Stimulated activated CD8-positive, alpha-beta memory T cell treated with anti-CD3 and anti-CD28 coated beads, Interleukin-7, amount 100 ng/mL, for 4 hours (primary cell): ENCODE data around the gene BRSK1.

Source experiments
- DNase-seq, 2 donors: peaks; one replicate each; pipeline ENCODE4 v3.0.0-alpha.2; 2020; ENCODE audit warnings: low read depth in 2 of 2

BRSK1 gene

DNA sequence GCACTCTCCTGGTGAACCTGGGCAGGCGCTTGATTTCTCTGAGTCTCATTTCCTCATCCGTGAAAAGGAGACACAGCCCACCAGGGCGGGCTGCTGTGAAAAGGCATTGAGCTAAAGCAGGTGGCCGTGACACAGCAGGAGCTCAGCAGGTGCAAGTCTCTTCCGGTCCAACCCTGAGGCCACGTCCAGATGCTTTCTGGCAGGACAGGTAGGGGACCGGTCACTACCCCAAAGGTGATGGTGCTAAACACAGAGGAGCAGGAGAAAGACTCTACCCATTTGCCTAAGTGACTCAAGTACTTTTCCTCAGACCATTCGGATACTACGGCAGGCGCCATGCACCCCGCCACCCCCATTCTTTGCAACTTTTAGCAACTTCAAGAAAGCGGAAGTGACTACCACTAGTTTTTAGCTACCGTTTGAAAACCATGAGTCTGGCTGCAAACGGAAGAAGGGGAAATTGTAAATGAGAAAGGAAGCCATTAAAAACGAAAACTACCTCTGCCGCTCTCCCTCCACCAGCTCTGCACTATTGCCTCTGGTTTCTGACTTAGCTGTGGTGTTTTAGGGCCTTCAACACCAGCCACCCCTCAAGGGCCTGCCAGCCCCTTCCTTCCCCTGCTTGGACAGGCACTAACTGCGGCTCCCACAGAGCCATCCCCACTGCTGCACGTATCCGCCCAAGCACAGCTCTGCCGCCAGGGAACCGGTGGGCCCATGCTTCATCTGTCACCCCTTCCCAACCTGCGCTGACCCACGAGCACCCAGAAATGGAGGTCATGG, 29.8 kb upstream of the BRSK1 start:
- DNase-seq: peak; percentile 42 to 58

DNA sequence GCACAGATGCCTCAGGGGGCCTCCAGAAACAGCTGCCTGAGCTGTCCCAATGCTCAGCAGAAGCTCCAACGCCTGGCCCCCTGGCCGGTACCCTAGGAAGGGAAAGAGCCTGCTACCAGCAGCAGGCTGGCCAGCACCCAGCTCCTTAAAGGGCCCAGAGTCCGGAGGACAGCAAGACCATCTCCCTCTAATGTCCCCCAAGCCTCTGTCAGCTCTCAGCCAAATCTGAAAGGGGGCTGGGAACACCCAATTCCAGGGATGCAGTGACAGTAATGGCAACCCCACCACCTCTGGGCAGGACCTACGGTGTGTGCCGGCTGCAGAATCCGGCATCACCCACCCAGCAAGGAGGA, 29.2 kb upstream of the BRSK1 start:
- DNase-seq: no peak

DNA sequence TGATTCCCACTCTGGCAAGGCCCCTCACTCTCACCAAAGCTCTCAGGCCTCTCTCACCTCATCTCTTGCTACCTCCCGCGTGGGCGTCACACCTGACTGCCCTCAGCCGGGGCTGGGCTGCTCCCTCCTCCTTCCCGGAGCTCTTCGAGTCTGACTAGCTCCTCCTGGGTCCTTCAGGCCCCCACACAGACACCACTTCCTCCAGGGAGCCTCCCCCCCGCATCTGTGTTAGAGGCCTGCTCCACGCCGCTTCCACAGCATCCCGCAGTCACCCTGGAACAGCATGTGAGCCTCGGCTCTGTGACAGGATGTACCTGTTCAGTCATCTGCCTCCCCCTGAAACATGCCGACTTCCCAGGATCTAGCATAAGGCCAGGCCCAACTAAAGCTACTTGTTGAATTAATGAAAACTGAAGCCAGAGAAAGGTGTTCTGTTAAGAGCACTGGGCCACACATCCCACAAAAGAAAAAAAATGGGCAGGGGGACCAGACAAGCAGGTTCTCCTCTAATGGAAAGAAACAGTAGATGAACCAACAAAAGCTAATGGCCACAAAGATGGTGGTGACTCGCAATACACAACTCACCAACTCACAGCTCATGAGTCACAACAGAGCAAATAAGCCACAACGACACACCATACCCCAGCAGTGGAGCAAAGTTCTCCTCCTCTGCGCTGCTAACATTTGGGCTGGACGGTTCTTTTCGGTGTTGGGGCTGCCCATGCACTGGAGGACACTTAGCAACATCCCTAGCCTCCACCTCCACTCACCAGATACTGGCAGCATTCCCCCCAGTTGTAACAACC, 28.0 kb upstream of the BRSK1 start:
- DNase-seq: peak; percentile 33 to 50

DNA sequence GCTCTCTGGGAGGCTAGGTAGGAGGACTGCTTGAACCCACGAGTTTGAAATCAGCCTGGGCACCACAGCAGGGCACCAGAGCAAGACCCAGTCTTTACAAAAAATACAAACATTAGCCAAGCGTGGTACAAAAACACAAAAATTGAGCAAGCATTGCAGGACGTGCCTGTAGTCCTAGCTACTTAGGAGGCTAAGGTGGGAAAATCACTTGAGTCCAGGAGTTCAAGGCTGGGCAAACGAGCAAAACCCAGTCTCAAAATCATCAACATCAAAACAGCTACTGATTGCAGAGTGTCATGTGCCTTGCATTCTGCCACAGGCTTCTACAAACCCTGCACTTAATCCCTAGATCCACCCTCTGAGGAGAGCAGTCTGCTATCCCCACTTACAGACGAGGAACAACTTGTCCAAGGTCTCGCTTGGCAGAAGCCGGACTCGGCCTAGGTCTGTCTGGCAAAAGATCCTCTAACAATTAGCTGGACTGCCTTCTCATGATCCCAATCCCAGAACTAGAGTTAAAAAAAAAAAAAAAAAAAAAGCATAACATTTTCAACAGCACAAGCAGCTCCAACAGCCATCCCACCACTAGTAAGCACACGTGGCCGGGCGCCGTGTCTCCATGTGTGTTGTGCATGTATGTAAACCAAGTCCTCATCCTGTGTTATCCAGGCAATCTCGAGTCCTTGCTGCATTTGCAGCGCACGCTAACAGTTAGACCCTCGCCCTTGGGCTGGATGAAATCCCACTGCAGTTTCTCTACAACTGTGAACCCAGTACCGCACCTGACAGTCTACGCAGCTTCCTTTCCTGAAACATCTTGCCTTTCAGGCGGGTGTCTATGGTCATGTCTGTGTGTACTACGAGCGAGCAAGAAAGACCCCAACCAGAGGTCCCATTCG, 27.0 kb upstream of the BRSK1 start:
- DNase-seq: no peak

DNA sequence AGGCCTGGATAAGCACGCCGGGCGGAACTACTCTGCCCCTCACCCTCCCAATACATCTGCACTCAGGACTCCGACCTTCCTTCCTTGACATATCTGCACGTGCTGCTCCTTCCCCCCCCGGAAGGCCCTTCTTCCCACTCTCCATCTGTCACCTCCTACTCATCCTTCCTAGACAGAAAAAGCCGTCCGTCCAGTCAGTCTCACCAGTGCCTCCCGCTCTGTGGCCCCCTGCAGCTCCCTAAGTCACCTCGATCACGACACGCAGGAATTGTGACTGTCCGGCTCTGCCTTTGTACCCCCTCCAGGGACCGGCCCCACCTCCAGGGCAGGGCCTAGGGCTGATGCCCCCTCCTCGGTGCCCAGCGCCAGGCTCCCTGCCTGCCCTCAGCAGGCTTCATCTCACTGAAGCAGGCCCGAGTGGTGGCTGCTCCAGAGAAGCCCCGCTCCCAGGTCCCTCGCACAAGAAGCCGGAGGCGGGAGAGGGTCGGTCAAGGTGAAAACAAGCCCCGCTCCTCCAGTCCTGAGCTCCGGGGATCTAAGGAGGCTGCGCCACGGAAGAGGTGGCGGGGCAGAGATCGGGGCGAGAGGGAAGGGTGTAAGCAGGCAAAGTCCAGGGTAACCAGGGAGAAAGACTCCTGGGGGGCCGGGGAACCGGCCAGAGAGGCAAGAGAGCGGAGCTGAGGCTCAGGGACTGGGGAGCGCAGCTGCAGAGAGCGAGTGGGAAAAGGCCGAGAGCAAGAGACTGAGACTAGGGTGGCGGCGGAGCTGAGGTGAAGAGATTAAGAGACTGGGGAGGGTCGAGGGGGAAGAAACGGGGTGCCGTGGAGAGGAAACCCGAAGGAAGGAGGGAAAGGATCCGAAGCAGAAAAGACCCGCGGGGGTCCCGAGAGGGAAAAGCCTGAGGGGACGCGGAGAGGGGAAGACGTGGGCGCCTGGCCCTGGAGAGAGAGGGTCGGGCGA, 26.1 kb upstream of the BRSK1 start:
- DNase-seq: no peak

DNA sequence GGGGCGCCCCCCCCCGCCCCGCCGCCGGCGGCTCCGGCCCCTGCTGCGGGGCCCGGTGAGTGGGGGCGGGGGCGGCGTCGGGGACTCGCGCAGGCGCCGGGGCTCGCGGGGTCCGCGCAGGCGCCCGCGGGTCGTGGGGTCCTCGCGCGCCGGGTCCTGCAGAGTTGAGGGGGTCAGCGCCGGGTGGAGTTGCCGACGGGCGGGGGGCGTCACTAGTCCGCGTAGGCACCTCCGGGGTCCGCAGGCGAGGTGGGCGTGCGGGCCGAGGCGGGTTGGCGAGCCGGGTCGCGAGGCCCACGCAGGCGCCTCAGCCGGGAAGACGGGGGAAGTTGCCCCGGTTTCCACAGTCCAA, 25.3 kb upstream of the BRSK1 start:
- peak in 1 of 2 donors; percentile 53 for DNase-seq

DNA sequence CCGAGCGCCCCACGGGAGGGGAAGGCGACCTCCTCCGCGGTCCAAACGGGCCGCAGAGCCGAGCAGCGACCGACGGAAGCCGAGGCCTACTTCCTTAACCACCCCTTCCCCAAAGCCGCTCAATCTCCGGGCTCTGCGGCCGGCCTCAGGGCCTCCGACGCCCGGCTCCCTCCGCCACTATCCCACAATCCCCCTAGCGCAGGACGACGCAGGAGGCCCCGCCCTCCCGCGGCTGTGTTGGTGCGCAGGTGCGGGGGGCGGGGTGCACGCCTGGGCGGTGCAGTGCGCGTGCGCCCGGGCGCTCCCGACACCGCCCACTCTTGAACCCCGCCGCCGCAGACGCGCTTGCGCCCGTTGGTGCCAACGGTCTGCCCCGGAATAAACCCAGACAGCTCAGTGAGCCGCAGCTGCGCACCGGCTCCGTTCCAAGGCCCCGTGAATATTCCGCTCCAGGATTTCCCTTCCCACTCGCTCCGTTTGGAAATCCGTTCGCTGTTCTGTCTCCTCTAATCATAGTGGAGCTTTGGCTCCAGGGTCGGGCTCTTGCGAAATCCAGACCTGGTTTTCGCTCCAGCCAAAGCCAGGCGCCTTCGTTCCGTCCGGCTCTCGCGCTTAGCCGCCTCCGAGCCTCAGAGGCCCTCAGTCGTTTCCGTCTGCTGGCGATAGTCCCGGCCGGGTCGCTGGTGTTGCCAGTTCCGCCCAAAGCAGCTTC, 24.8 kb upstream of the BRSK1 start, which contains the start of gene PPP6R1:
PPP6R1 (minus strand) TSS at position 190 of the 712 bp plus-strand sequence. CDS start 11,914 bp downstream, outside the sequence.
- DNase-seq: peak; percentile 83 to 93

DNA sequence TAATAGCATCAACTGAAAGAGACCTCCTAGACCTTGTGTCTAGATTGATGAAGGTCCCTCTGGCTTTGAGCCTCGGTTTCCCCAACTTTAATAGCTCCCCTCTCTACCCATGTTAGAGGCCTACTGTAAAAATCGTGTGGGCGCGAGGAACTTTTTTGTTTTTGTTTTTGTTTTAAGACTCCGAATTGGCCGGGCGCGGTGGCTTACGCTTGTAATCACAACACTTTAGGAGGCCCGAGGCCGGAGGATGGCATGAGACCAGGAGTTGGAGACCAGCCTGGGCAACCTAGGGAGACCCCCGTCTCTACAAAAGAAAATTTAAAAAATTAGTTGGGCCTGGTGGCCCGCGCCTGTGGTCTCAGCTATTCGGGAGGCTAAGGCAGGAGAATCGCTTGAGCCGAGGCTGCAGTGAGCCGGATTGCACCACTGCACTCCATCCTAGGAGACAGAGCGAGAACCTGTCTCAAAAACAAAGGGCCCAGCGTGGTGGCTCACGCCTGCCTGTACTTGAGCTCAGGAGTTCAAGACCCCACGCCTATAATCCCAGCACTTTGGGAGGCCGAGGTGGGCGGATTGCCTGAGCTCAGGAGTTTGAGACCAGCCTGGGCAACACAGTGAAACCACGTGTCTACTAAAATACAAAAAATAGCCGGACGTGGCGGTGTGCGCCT, 24.1 kb upstream of the BRSK1 start:
- no peak for DNase-seq

DNA sequence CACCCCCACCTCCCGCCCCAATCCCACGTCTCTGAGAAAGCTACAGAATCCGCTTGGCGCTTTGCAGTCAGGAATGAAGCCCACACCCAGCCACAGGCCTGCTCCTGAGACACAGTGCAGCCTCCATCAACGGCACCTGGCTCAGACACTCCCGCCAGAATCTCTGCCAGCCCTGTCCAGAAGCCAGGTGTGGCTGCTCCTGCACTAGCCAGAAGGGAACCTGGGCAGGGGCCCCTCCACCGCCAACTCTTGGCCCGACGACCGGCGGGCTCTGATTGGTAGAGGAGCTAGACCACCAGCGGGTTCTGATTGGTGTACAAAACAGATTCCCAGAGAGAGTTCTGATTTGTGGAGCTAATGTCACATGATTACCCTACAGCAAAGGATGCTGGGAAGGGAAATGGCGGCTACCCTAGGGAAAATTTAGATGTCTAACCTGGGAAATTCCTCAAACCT, 22.1 kb upstream of the BRSK1 start:
- DNase-seq: no peak

DNA sequence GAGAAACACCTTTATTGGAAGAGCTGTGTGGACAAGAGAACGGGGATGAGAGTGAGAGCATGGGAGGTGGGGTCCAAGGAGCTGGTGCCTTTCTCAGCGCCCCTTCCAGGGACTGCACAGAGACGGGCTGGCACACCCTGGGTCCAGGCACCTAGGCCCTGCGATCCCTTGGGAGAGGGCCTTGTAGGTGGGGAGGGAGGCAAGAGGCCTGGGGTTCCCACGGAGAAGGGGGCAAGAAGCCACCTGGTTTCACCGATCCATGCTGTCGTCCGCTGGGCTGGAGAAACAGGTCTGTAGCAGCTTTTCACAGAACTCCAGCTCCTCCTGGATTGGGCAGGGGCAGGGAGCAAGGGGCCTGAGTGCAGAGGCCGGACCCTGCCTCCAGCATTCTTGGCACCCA, 21.4 kb upstream of the BRSK1 start:
- DNase-seq: no peak

DNA sequence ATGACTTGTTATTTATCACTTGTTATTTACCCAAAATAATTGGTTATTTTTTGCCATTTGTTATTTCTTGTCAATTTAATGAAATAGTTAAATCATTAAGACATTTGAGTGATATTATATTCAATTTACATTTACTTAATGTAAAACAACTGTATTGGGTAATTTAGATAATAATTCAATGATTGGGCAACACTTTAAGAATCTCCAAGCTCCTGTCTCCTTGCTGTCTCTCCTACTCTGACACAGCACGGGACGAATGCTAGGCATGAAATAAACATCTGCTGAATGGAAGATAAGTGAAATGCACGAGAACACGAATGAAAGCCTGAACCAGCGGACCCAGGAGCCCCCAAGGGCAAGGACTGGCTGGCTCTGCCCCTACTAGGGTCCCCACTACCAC, 19.3 kb upstream of the BRSK1 start:
- no peak for DNase-seq

DNA sequence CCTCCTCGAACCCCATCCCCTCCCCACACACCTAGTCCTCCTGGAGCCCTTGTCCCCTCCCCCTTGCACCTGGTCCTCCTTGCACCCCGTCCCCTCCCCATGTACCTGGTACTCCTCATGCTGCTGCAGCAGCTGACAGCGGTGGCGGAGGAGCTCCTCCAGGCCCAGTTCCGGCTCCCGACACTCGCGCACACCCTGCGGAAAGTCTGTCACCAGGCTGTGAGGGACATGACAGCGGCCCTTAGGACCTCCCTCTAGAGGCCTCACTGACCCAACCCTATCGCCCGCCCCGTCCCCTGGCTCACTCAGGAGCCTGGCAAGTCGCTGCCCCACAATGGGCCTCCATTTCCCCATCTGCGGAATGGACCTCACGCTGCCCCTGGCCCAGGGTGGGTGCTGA, 18.6 kb upstream of the BRSK1 start:
- no peak for DNase-seq

DNA sequence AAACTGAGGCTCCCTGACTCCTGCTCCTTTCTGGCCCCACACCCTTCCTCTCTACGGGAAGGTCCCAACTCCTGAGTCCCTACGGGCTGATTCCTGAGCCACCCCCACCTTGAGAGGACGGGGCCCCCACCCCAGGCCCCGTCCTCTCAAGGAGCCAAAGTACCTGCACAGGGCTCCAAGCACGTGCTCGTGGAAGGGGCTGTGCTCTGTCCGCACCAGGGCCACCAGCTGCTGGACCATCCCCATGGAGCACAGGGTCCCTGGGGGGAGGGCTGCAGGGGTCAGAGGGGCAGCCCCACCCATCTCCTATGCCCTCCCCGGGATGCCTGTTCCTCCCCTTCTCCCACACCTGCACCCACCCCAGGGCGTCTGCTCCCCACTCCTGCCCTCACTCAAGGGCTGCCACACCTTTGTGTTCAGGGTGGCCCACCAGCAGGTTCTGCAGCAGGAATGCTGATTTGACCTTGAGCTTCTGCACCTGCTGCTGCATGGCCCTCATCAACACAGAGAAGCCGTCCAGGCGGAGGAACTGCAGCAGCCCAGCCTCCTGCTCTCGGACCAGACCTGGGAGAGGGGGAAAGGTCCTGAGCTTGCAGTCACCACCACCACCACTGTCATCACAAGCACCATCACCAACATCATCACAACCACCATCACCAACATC, 17.9 kb upstream of the BRSK1 start:
- no peak for DNase-seq

DNA sequence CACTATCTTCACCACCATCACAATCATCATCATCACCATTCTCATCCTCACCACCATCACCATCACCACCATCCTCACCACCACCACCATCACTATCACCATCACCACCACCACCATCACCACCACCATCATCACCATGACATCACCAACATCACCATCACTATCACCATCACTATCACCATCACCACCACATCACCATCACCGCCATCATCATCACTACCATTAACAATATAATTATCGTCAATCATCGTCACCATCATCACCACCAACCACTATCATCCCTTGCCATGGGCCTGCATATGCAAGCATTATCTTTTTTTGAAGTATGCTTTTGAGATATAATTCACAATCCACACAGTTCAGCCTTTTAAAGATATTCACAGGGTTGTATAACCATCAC, 17.4 kb upstream of the BRSK1 start:
- no peak for DNase-seq

DNA sequence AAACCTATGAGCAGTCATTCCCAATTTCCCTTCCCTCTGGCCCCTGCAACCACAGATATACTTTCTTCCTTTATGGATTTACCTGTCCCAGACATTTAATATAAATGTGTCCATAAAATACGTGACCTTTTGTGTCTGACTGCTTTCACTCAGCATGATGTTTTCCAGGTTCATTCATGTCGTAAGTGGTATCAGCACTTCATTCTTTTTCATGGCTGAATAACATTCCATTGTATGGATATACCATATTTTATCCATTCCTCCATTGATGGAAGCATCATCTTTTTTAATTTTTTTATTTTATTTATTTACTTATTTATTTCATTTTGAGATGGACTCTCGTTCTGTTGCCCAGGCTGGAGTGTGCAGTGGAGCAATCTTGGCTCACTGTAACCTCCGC, 17.0 kb upstream of the BRSK1 start:
- no peak for DNase-seq

DNA sequence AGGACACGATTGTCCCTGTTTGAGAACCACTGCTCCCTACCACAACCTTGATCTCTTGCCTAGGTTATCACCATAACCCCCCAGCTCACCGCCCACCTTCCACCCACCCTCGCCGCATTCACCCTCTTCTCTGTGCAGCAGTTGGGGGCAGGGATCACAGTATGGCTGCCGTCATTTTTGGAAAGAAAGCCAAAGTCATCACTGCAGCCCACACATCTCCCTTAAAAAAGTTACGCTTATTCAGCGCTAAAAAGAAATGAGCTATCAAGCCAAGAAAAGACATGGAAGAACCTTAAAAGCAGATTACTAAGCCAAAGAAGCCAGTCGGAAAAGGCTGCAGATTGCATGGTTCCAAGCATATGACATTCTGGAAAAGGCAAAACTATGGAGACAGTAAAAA, 14.5 kb upstream of the BRSK1 start:
- no peak for DNase-seq

DNA sequence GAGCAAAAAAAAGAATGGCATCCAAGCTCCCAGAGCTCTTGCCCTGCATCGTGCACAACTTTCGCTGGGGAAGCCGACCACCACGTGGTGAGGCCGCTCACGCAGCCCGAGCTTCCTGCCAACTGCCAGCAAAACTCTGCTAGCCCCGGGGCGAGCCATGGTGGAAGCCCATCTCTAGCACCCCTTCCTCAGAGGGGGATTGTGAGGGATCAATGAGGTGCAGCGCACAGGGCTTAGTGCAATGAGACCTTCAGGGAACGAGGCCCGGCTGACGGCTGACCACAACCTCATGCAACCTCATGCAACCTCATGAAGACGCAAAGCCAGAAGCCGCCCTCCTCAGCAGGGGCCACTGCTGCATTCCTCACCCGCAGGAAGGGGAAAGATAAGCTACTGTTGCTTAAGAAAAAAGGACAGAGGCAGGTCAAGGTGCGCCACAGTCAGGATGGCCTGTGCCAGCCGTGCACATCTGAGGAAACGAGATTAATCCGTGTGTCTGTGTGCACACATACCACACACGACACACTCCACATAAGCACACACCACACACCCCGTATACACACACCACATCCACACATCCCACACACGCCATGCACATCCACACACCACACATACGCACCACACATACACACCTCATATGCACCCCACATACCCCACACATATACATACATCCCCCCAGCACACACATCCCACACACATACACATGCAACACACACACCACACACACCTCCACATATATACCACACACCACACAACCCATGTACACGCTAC, 13.4 kb upstream of the BRSK1 start:
- no peak for DNase-seq

DNA sequence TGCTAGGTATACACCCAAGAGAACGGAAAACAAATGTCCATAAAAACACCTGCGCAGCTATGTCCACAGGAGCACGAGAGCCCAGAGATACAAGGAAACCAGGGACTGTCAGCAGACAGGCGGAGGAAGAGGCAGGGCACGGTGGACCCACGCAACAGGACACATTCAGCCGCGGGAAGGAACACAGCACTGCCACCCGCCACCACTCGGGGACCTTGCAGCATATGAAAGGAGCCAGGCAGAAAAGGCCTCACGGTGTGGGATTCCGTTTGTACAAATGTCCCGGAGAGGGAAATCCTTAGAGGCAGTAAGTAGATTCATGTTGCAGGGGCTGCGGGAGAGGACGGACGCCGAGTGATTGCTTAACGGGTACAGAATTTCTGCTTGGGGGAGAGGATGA, 11.7 kb upstream of the BRSK1 start:
- no peak for DNase-seq
